Activated B cell treated with CpG ODN at 0.5 μM for 24 hours (primary cell): Measurements from ENCODE around the gene TMC1. TPM values are rescaled to one million over a fixed set of nuclear protein-coding genes. Genes with fewer than 3 reads are reported as not detected.

Experiments used
- ATAC-seq: fragments of 200-7000 bp; cut with Tn5 transposase; one replicate; pipeline ENCODE4 v1.10.0; 2021; ENCODE audit warnings: low read depth, mild to moderate bottlenecking, moderate library complexity
- CTCF ChIA-PET: fragments of 350-600 bp; sonication (Branson Sonifier 250); formaldehyde crosslinking; loops from one replicate; lab custom pipeline; 2021; ENCODE audit warnings: antibody characterized with exemption; lab: Charles Lee
- POLR2A ChIA-PET: fragments of 350-600 bp; sonication (Branson Sonifier 250); formaldehyde crosslinking; loops from one replicate; lab custom pipeline; 2021; ENCODE audit warnings: antibody characterized with exemption; lab: Charles Lee
- DNase-seq: peaks from one replicate; pipeline ENCODE4 v3.0.0; 2022
- H3K27ac Mint-ChIP-seq: one replicate; pipeline ENCODE4 v1.8.0; 2020; ENCODE audit warnings: mixed read lengths
- H3K27me3 Mint-ChIP-seq: one replicate; pipeline ENCODE4 v1.8.0; 2021; ENCODE audit warnings: mixed read lengths
- H3K36me3 Mint-ChIP-seq: one replicate; pipeline ENCODE4 v1.8.0; 2021; ENCODE audit warnings: low read depth, mixed read lengths
- H3K4me1 Mint-ChIP-seq: one replicate; pipeline ENCODE4 v1.8.0; 2021; ENCODE audit warnings: mixed read lengths
- H3K4me3 Mint-ChIP-seq: one replicate; pipeline ENCODE4 v1.8.0; 2020; ENCODE audit warnings: mild to moderate bottlenecking, mixed read lengths
- H3K9me3 Mint-ChIP-seq: one replicate; pipeline ENCODE4 v1.8.0; 2020; ENCODE audit warnings: mixed read lengths
- CTCF ChIP-seq: fragments of 200-600 bp; IDR thresholded peaks from one replicate; pipeline ENCODE4 v1.8.0; 2022; ENCODE audit warnings: antibody characterized with exemption, mild to moderate bottlenecking
- intact Hi-C: fragments of 100-400 bp; cut with micrococcal nuclease; formaldehyde crosslinking; loops from one replicate; pipeline ENCODE4 v1.15.1; 2024
- total RNA-seq: library from RNA; stranded (reverse); gene quantifications from 2 replicates; pipeline ENCODE4 v1.2.3, GENCODE V29; 2022

Gene TMC1
- total RNA-seq, 1 donor from 2014 or later = not detected

DNA sequence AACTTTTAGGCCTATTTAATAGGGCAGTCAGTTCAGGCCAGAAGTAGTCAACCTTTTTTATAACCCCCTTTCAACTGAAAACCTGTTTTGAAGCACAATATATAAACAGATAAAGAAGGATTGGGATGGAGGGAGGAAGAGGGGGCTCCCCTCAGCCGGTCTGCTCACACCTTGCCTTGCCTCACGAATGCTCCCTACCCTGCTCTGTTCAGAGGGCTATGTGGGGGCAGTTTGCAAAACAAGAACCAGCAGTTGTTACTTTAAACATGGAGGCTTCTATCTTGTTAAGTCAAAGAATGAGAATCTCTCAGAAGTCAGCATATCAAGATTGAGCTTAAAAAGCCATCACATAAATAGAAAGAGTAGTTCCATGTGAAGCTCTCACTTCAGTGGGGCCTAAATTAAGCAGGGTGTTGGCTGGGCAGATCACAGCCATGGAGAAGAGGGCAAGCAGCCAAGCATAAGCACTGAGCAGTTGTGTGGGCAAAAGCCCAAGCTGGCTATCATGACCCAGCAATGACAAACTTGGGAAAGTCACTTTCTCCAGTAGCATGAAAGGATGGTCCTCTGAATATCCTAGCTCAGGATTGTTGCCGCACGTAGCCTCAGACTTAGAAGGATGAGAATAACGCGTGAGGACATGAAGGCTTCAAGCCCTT is 360.8 kb downstream of the TMC1 start:
- no peak for DNase-seq
- ChIA-PET CTCF (no interaction called here), POLR2A (no interaction called here)
- intact Hi-C loops = no loop called here
- H3K36me3 Mint-ChIP-seq = no peaks in the 10 kb centered on the region
- no peak overlapping the region for H3K4me3 Mint-ChIP-seq
- no peaks in the 10 kb centered on the region for H3K9me3 Mint-ChIP-seq
- H3K4me1 Mint-ChIP-seq = no peaks in the 10 kb centered on the region
- no peak for TF ChIP-seq CTCF
- H3K27me3 Mint-ChIP-seq = no peaks in the 10 kb centered on the region
- H3K27ac Mint-ChIP-seq = no peak overlapping the region
- ATAC-seq = no peak

- Mint-ChIP-seq H3K9me3 (no peaks in the 10 kb centered on the region), H3K27me3 (no peaks in the 10 kb centered on the region), H3K4me1 (no peaks in the 10 kb centered on the region), H3K4me3 (no peak overlapping the region), H3K36me3 (no peaks in the 10 kb centered on the region), H3K27ac (no peak overlapping the region)
- DNase-seq (no peak), ATAC-seq (no peak)
- intact Hi-C loops = no loop called here
- ChIA-PET CTCF (no interaction called here), POLR2A (no interaction called here)
- no peak for TF ChIP-seq CTCF
Measured at GRCh38 chr9:72883875-72884274, 362.5 kb downstream of the TMC1 start.

- DNase-seq (no peak), ATAC-seq (no peak)
- TF ChIP-seq CTCF = no peak
- Mint-ChIP-seq H3K9me3 (no peaks in the 10 kb centered on the region), H3K36me3 (no peaks in the 10 kb centered on the region), H3K27ac (no peak overlapping the region), H3K4me1 (no peaks in the 10 kb centered on the region), H3K4me3 (no peak overlapping the region), H3K27me3 (no peaks in the 10 kb centered on the region)
- ChIA-PET CTCF (no interaction called here), POLR2A (no interaction called here)
- intact Hi-C loops = no loop called here
Measured at GRCh38 chr9:72884508-72884907, 363.1 kb downstream of the TMC1 start.

Other genes starting within 250 kb of the TMC1 start
- gene ZFAND5, start 156.4 kb upstream of the TMC1 start, total RNA-seq = 79.2 and 79.5 TPM in 2 replicates